HepG2 (cell line): ENCODE data around the gene BMERB1. TPM values are rescaled to one million over a fixed set of nuclear protein-coding genes. Genes with fewer than 3 reads are reported as not detected.

Experiments used
- AHR ChIP-seq: IDR thresholded peaks from 2 replicates; pipeline ENCODE4 v1.6.1; 2018; ENCODE audit warnings: missing genetic modification reagents, missing compliant biosample characterization
- EZH2 ChIP-seq: conservative IDR thresholded peaks from 2 replicates; pipeline ENCODE4 v1.6.1; 2012; ENCODE audit warnings: mild to moderate bottlenecking, low read depth, low read length, moderate library complexity
- HES4 ChIP-seq: sonication (generic); formaldehyde crosslinking; IDR thresholded peaks from 2 replicates; pipeline ENCODE4 v1.9.0; 2021; ENCODE audit warnings: mild to moderate bottlenecking, missing genetic modification reagents, borderline replicate concordance
- KDM2A ChIP-seq: sonication (generic); formaldehyde crosslinking; IDR thresholded peaks from 2 replicates; pipeline ENCODE4 v1.4.0; 2020; ENCODE audit warnings: low read depth, missing genetic modification reagents, borderline replicate concordance
- MAFG ChIP-seq: sonication (generic); formaldehyde crosslinking; IDR thresholded peaks from 2 replicates; pipeline ENCODE4 v1.5.1; 2020; ENCODE audit warnings: mild to moderate bottlenecking, missing genetic modification reagents
- NCOA1 ChIP-seq: sonication (generic); formaldehyde crosslinking; IDR thresholded peaks from 2 replicates; pipeline ENCODE4 v1.9.0; 2021; ENCODE audit warnings: missing genetic modification reagents
- NR2C2 ChIP-seq: sonication (generic); formaldehyde crosslinking; IDR thresholded peaks from 2 replicates; pipeline ENCODE4 v1.4.0; 2020; ENCODE audit warnings: missing genetic modification reagents, mild to moderate bottlenecking, moderate library complexity, borderline replicate concordance
- RAD51 ChIP-seq: fragments of 450-650 bp; IDR thresholded peaks from 2 replicates; pipeline ENCODE4 v1.6.1; 2016; ENCODE audit warnings: borderline replicate concordance
- REST ChIP-seq, 2 experiments: IDR thresholded peaks; 2 replicates each; pipeline ENCODE4 v1.6.1; 2011 to 2012; ENCODE audit warnings: low read length in 2 of 2, borderline replicate concordance in 1 of 2, low read depth in 1 of 2, mild to moderate bottlenecking in 1 of 2, moderate library complexity in 1 of 2
- TRIM24 ChIP-seq: sonication (generic); formaldehyde crosslinking; IDR thresholded peaks from 2 replicates; pipeline ENCODE4 v1.8.0; 2022; ENCODE audit warnings: mild to moderate bottlenecking, missing genetic modification reagents
- XBP1 ChIP-seq: sonication (generic); formaldehyde crosslinking; IDR thresholded peaks from 2 replicates; pipeline ENCODE4 v1.5.0; 2020; ENCODE audit warnings: missing genetic modification reagents
- ZHX2 ChIP-seq, 2 experiments: sonication (generic) in 1 of 2; formaldehyde crosslinking in 1 of 2; IDR thresholded peaks; 2 replicates each; pipeline versions ENCODE4 v1.6.1 to v1.9.0; 2014 to 2022; ENCODE audit warnings: antibody characterized with exemption in 1 of 2, borderline replicate concordance in 1 of 2, inconsistent platforms in 1 of 2, low read depth in 1 of 2, missing genetic modification reagents in 1 of 2
- ZNF17 ChIP-seq: sonication (generic); formaldehyde crosslinking; IDR thresholded peaks from 2 replicates; pipeline ENCODE4 v1.5.0; 2020; ENCODE audit warnings: mild to moderate bottlenecking, missing genetic modification reagents
- ZNF326 ChIP-seq: sonication (generic); formaldehyde crosslinking; IDR thresholded peaks from 2 replicates; pipeline ENCODE4 v1.4.0; 2020; ENCODE audit warnings: missing genetic modification reagents, borderline replicate concordance
- ZNF34 ChIP-seq: sonication (generic); formaldehyde crosslinking; IDR thresholded peaks from 2 replicates; pipeline ENCODE4 v1.4.0; 2020; ENCODE audit warnings: mild to moderate bottlenecking, missing genetic modification reagents, borderline replicate concordance
- ZNF383 ChIP-seq: sonication (generic); formaldehyde crosslinking; IDR thresholded peaks from 2 replicates; pipeline ENCODE4 v1.4.0; 2020; ENCODE audit warnings: missing genetic modification reagents, mild to moderate bottlenecking, borderline replicate concordance
- ZNF432 ChIP-seq: sonication (generic); formaldehyde crosslinking; IDR thresholded peaks from 2 replicates; pipeline ENCODE4 v1.5.0; 2020; ENCODE audit warnings: missing genetic modification reagents, mild to moderate bottlenecking, borderline replicate concordance
- ZNF468 ChIP-seq: sonication (generic); formaldehyde crosslinking; IDR thresholded peaks from 2 replicates; pipeline ENCODE4 v1.8.0; 2022; ENCODE audit warnings: mild to moderate bottlenecking, moderate library complexity, missing genetic modification reagents
- ZNF543 ChIP-seq: sonication (generic); formaldehyde crosslinking; IDR thresholded peaks from 2 replicates; pipeline ENCODE4 v1.4.0; 2020; ENCODE audit warnings: mild to moderate bottlenecking, missing genetic modification reagents
- ZNF839 ChIP-seq: sonication (generic); formaldehyde crosslinking; IDR thresholded peaks from 2 replicates; pipeline ENCODE4 v1.4.0; 2020; ENCODE audit warnings: missing genetic modification reagents, mild to moderate bottlenecking, borderline replicate concordance
- ZSCAN22 ChIP-seq: sonication (generic); formaldehyde crosslinking; IDR thresholded peaks from 2 replicates; pipeline ENCODE4 v1.4.0; 2020; ENCODE audit warnings: mild to moderate bottlenecking, missing genetic modification reagents
- polyA plus RNA-seq, 8 experiments: library from polyadenylated mRNA; depleted of rRNA in 3 of 8; stranded (reverse) in 7 of 8; unstranded in 1 of 8; fragments of >200 nt; fragmentation: Illumina TruSeq in 4 of 8; extraction: Trizol in 4 of 8; gene quantifications; 2 replicates each; pipeline versions ENCODE4 v1.2.1 to v1.2.3, GENCODE V29; 2011 to 2016; ENCODE audit warnings: low read depth in 4 of 8, missing spikeins in 1 of 8, mixed read lengths in 1 of 8; ENCODE audit not compliant: insufficient read depth in 1 of 8
- total RNA-seq, 5 experiments: library from RNA; depleted of rRNA; stranded (reverse); fragments of >200 nt; fragmentation: Illumina TruSeq; extraction: Trizol; gene quantifications; 2 replicates each; pipeline ENCODE4 v1.2.3, GENCODE V29; 2016; ENCODE audit warnings: low read depth in 1 of 5

BMERB1 gene
- total and polyA plus RNA-seq, 2 of the 13 experiments (the other 11 are each of a cell fraction or from before 2014, with no cell fraction given), result 1.4 TPM

GRCh38 chr16:15396948-15397594 lies 37.3 kb upstream of the BMERB1 start (continued):
- TF ChIP-seq ZHX2 (IDR thresholded peaks at IDR 0.05; ENCODE audit: low read depth) (no peak), ZHX2 (CRISPR knock-in tag; IDR thresholded peaks at IDR 0.05; ENCODE audit: borderline replicate concordance) (no peak), ZSCAN22 (CRISPR knock-in tag) (no peak), RAD51 (no peak), HES4 (CRISPR knock-in tag) (no peak), ZNF468 (CRISPR knock-in tag) (no peak), NR2C2 (CRISPR knock-in tag) (peak; percentile 30), XBP1 (CRISPR knock-in tag) (no peak), REST (IDR thresholded peaks at IDR 0.05; ENCODE audit: borderline replicate concordance in 1 of 2, low read depth in 1 of 2, low read length in 2 of 2) (no peak), TRIM24 (no peak), KDM2A (CRISPR knock-in tag) (no peak), ZNF17 (no peak), ZNF383 (CRISPR knock-in tag) (peak; percentile 71; the same call in 1 of the 2 replicates), ZNF543 (CRISPR knock-in tag) (peak; percentile 60; the same call in 1 of the 2 replicates), AHR (CRISPR knock-in tag) (no peak), ZNF839 (CRISPR knock-in tag) (no peak; the same call in 1 of the 2 replicates), ZNF432 (no peak), MAFG (CRISPR knock-in tag) (no peak), ZNF326 (CRISPR knock-in tag) (no peak), ZNF34 (CRISPR knock-in tag) (no peak), EZH2 (no peak), NCOA1 (CRISPR knock-in tag) (no peak)
